Adrenal gland (tissue), 5 donors: ENCODE measurements around the gene TPM1.

Experiments
- POLR2A ChIP-seq, 2 donors: fragments of 450-650 bp; IDR thresholded peaks; one replicate each; pipeline ENCODE4 v1.6.1; 2017; ENCODE audit warnings: antibody characterized with exemption in 2 of 2, mild to moderate bottlenecking in 2 of 2, moderate library complexity in 1 of 2
- TF ChIP-seq, protein P1 (sequence below), 6 experiments: fragments of 450-650 bp in 4 of 6; fragments of 200-600 bp in 2 of 6; sonication (generic) in 1 of 6; IDR thresholded peaks; 1 replicate in 5 of 6; 2 replicates in 1 of 6; pipeline versions ENCODE4 v1.5.1 to v1.8.0; 2016 to 2021; ENCODE audit warnings: antibody characterized with exemption in 6 of 6, mild to moderate bottlenecking in 2 of 6, moderate library complexity in 1 of 6
- donor health status: DM: no; HTN: no; CAD: no.

DNA sequence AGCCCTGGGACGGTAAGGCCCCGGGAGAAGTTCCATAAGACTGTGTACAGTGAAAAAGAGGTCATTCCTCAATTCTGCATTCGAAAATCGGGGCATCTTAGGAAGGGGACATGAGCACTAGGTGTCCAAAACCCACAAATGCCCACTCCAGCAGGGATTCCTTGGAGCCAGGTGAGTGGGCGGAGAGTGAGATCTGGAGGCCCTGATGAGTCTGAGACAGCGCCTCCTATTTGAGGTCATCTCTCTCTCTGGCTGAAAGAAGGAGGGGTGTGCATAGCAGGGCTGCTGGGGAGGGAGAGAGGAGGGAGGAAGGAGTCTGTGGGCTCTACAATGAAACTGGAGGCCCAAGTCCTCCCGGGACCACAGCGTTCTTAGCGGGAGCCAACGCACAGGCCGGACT lies 41.0 kb downstream of the TPM1 start:
- TF ChIP-seq, protein P1, sequence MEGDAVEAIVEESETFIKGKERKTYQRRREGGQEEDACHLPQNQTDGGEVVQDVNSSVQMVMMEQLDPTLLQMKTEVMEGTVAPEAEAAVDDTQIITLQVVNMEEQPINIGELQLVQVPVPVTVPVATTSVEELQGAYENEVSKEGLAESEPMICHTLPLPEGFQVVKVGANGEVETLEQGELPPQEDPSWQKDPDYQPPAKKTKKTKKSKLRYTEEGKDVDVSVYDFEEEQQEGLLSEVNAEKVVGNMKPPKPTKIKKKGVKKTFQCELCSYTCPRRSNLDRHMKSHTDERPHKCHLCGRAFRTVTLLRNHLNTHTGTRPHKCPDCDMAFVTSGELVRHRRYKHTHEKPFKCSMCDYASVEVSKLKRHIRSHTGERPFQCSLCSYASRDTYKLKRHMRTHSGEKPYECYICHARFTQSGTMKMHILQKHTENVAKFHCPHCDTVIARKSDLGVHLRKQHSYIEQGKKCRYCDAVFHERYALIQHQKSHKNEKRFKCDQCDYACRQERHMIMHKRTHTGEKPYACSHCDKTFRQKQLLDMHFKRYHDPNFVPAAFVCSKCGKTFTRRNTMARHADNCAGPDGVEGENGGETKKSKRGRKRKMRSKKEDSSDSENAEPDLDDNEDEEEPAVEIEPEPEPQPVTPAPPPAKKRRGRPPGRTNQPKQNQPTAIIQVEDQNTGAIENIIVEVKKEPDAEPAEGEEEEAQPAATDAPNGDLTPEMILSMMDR (IDR thresholded peaks at IDR 0.05), result no peak
- no peak for TF ChIP-seq POLR2A (IDR thresholded peaks at IDR 0.05)
